Osteocyte (in vitro differentiated cells): ENCODE data around the gene NRXN3. TPM values are rescaled to one million over a fixed set of nuclear protein-coding genes. Genes with fewer than 3 reads are reported as not detected.

Source experiments
- DNase-seq: peaks from one replicate; pipeline ENCODE4 v3.0.0; 2021; ENCODE audit warnings: mixed read lengths; ENCODE audit not compliant: unreplicated experiment; ENCODE audit errors: extremely low spot score
- H3K27ac Mint-ChIP-seq: one replicate; pipeline ENCODE4 v1.8.0; 2021; ENCODE audit warnings: mild to moderate bottlenecking, mixed read lengths; ENCODE audit not compliant: unreplicated experiment
- H3K27me3 Mint-ChIP-seq: one replicate; pipeline ENCODE4 v1.8.0; 2021; ENCODE audit warnings: mixed read lengths; ENCODE audit not compliant: unreplicated experiment
- H3K36me3 Mint-ChIP-seq: one replicate; pipeline ENCODE4 v1.8.0; 2021; ENCODE audit warnings: mixed read lengths; ENCODE audit not compliant: unreplicated experiment
- H3K4me1 Mint-ChIP-seq: one replicate; pipeline ENCODE4 v1.8.0; 2021; ENCODE audit warnings: mixed read lengths; ENCODE audit not compliant: unreplicated experiment
- H3K4me3 Mint-ChIP-seq: one replicate; pipeline ENCODE4 v1.8.0; 2021; ENCODE audit warnings: mild to moderate bottlenecking, moderate library complexity, mixed read lengths; ENCODE audit not compliant: unreplicated experiment
- H3K9me3 Mint-ChIP-seq: one replicate; pipeline ENCODE4 v1.8.0; 2021; ENCODE audit warnings: mixed read lengths; ENCODE audit not compliant: unreplicated experiment
- CTCF ChIP-seq: fragments of 200-600 bp; sonication (generic); IDR thresholded peaks from 2 replicates; pipeline ENCODE4 v1.5.0; 2021; ENCODE audit warnings: antibody characterized with exemption, mild to moderate bottlenecking, moderate library complexity
- total RNA-seq: library from RNA; stranded (reverse); gene quantifications from 2 replicates; pipeline ENCODE4 v1.2.1, GENCODE V29; 2021

The NRXN3 gene
- total RNA-seq, 1 donor from 2014 or later, result 26.5 TPM

DNA sequence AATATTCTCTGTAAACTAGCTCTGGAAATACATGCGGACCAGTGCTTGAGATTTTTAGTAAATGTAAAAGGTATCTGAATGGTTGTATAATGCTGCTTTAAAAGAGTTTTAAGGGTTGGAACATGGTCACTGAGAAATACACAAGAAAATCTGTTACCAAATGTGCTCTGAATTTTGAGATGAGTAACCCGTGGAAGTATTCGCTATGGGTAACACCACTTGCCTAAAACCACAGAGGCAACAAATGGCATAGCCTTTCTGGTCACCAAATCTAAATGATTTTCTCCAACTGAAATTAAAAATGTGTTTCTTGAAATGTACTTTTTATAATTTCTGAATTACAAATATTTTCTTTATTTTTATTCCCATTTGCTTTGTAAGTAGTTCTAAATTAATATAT is 1295.5 kb downstream of the NRXN3 start:
- no peak for DNase-seq
- no peak for TF ChIP-seq CTCF
- H3K9me3 Mint-ChIP-seq, result no peaks in the 10 kb centered on the region
- H3K36me3 Mint-ChIP-seq, result peaks cover 5% of the 10 kb centered on the region
- H3K27ac Mint-ChIP-seq, result no peak overlapping the region
- H3K4me1 Mint-ChIP-seq, result peaks cover 5% of the 10 kb centered on the region
- no peak overlapping the region for H3K4me3 Mint-ChIP-seq
- H3K27me3 Mint-ChIP-seq, result no peaks in the 10 kb centered on the region

DNA sequence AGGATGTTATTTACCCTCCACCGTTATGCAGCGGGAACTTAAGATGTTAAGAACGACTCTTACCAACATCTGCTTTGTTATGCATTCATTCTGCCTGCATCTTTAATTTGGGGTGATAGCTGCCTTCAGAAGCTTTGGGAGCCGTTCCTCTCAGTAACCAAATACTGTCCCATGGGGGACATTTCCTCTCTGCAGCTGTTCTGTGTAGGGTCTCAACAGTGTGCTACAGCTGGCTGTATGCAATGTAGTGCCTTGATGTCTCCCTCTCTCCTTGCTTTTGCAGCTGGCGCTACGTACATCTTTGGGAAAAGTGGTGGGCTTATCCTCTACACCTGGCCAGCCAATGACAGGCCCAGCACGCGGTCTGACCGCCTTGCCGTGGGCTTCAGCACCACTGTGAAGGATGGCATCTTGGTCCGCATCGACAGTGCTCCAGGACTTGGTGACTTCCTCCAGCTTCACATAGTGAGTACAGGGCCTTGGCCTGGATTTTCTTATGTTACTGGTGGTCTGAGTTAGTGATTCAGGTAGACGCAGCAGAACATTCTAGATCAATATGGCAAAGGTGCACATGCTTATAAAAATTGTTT is 1296.9 kb downstream of the NRXN3 start:
- TF ChIP-seq CTCF, result no peak
- Mint-ChIP-seq H3K4me1 (peaks cover 5% of the 10 kb centered on the region), H3K27me3 (no peaks in the 10 kb centered on the region), H3K27ac (no peak overlapping the region), H3K4me3 (no peak overlapping the region), H3K36me3 (peaks cover 5% of the 10 kb centered on the region), H3K9me3 (no peaks in the 10 kb centered on the region)
- no peak for DNase-seq

GRCh38 chr14:79467835-79468234 is 1297.7 kb downstream of the NRXN3 start:
- DNase-seq, result no peak
- Mint-ChIP-seq H3K27me3 (no peaks in the 10 kb centered on the region), H3K36me3 (peaks cover 5% of the 10 kb centered on the region), H3K9me3 (no peaks in the 10 kb centered on the region), H3K4me3 (no peak overlapping the region), H3K4me1 (peaks cover 5% of the 10 kb centered on the region), H3K27ac (no peak overlapping the region)
- TF ChIP-seq CTCF, result no peak

DNA sequence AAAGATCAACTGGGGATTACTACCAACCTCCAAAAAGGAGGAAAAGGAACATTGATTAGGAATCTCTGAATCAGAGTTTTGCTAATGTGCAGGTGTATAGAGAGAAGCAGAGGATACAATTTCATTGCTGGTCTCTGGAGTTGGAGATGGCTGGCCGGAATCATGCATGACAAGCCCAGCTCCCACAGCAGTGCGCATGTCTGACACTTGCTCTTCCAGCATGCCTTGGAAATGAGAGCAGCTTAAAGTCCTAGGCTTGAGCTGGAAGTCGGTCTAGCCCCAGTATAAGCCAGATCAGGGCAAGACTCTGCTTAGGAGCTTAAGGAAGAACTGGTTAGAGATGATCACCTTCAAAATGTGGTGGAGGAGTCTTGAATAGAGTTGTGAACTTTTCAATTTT is 1298.3 kb downstream of the NRXN3 start:
- peaks cover 5% of the 10 kb centered on the region for H3K36me3 Mint-ChIP-seq
- H3K9me3 Mint-ChIP-seq, result no peaks in the 10 kb centered on the region
- TF ChIP-seq CTCF, result no peak
- H3K4me3 Mint-ChIP-seq, result no peak overlapping the region
- DNase-seq, result no peak
- H3K27ac Mint-ChIP-seq, result no peak overlapping the region
- H3K4me1 Mint-ChIP-seq, result peaks cover 5% of the 10 kb centered on the region
- no peaks in the 10 kb centered on the region for H3K27me3 Mint-ChIP-seq

- H3K27ac Mint-ChIP-seq, result no peak overlapping the region
- TF ChIP-seq CTCF, result no peak
- no peaks in the 10 kb centered on the region for H3K27me3 Mint-ChIP-seq
- DNase-seq, result no peak
- H3K4me3 Mint-ChIP-seq, result no peak overlapping the region
- H3K4me1 Mint-ChIP-seq, result peaks cover 4% of the 10 kb centered on the region
- no peaks in the 10 kb centered on the region for H3K36me3 Mint-ChIP-seq
- H3K9me3 Mint-ChIP-seq, result no peaks in the 10 kb centered on the region
These were observed 1303.5 kb downstream of the NRXN3 start for GRCh38 chr14:79473651-79474050.
